ENCODE data around the gene ANAPC10.

Gene ANAPC10

GRCh38 chr4:145047151-145047550, 50.8 kb downstream of the ANAPC10 start:
- no peak for TF ChIP-seq CTCF (IDR thresholded peaks at IDR 0.05)

GRCh38 chr4:145045180-145045579, 52.8 kb downstream of the ANAPC10 start:
- TF ChIP-seq CTCF (IDR thresholded peaks at IDR 0.05): no peak

- no peak for TF ChIP-seq CTCF (IDR thresholded peaks at IDR 0.05)
Measured at GRCh38 chr4:145044341-145044740, 53.7 kb downstream of the ANAPC10 start.

GRCh38 chr4:145043306-145043705, 54.7 kb downstream of the ANAPC10 start:
- no peak for TF ChIP-seq CTCF (IDR thresholded peaks at IDR 0.05)

- TF ChIP-seq CTCF (IDR thresholded peaks at IDR 0.05): no peak
Measured at GRCh38 chr4:145042601-145043285, 55.3 kb downstream of the ANAPC10 start.

GRCh38 chr4:145041378-145041777, 56.6 kb downstream of the ANAPC10 start:
- no peak for TF ChIP-seq CTCF (IDR thresholded peaks at IDR 0.05)

- TF ChIP-seq CTCF (IDR thresholded peaks at IDR 0.05): no peak
Measured at GRCh38 chr4:145035494-145036136, 62.4 kb downstream of the ANAPC10 start.
